H9 (cell line): Measurements from ENCODE around the gene ABTB1. TPM values are rescaled to one million over a fixed set of nuclear protein-coding genes. Genes with fewer than 3 reads are reported as not detected.

Source experiments
- DNase-seq: peaks from one replicate; pipeline ENCODE4 v3.0.0-alpha.2; 2017
- H2AFZ ChIP-seq: one replicate; pipeline ENCODE4 v1.6.1; 2013; ENCODE audit warnings: mild to moderate bottlenecking, low read length, control low read depth, moderate library complexity
- H2AK5ac ChIP-seq: 2 replicates; pipeline ENCODE4 v1.6.1; 2013; ENCODE audit warnings: low read length, control low read depth, mixed read lengths; ENCODE audit not compliant: insufficient read length
- H2BK120ac ChIP-seq: one replicate; pipeline ENCODE4 v1.6.1; 2013; ENCODE audit warnings: low read depth, mild to moderate bottlenecking, low read length, control low read depth, inconsistent platforms; ENCODE audit not compliant: poor library complexity, severe bottlenecking
- H2BK12ac ChIP-seq: 2 replicates; pipeline ENCODE4 v1.6.1; 2013; ENCODE audit warnings: low read length, control low read depth, mixed read lengths, low read depth; ENCODE audit not compliant: insufficient read length
- H2BK15ac ChIP-seq: 2 replicates; pipeline ENCODE4 v1.6.1; 2013; ENCODE audit warnings: low read depth, low read length, control low read depth
- H2BK20ac ChIP-seq: one replicate; pipeline ENCODE4 v1.6.1; 2013; ENCODE audit warnings: low read depth, mild to moderate bottlenecking, low read length, control low read depth, inconsistent platforms; ENCODE audit not compliant: poor library complexity, severe bottlenecking
- H2BK5ac ChIP-seq: 2 replicates; pipeline ENCODE4 v1.6.1; 2013; ENCODE audit warnings: low read length, control low read depth, mixed read lengths; ENCODE audit not compliant: insufficient read length
- H3K14ac ChIP-seq: 2 replicates; pipeline ENCODE4 v1.6.1; 2013; ENCODE audit warnings: low read length, control low read depth; ENCODE audit not compliant: insufficient read depth
- H3K18ac ChIP-seq: 2 replicates; pipeline ENCODE4 v1.6.1; 2013; ENCODE audit warnings: low read depth, mild to moderate bottlenecking, mixed read lengths, low read length, control low read depth; ENCODE audit not compliant: insufficient read length
- H3K23ac ChIP-seq: 2 replicates; pipeline ENCODE4 v1.6.1; 2013; ENCODE audit warnings: low read length, control low read depth, mixed read lengths, low read depth; ENCODE audit not compliant: insufficient read length
- H3K23me2 ChIP-seq: 2 replicates; pipeline ENCODE4 v1.6.1; 2013; ENCODE audit warnings: low read depth, mild to moderate bottlenecking, mixed read lengths, low read length, control low read depth; ENCODE audit not compliant: insufficient read length, poor library complexity, severe bottlenecking
- H3K27ac ChIP-seq: 2 replicates; pipeline ENCODE4 v1.5.1; 2013; ENCODE audit warnings: low read length, control low read depth, mixed read lengths, low read depth; ENCODE audit not compliant: insufficient read length
- H3K27me3 ChIP-seq: 2 replicates; pipeline ENCODE4 v1.6.1; 2013; ENCODE audit warnings: low read length, control low read depth, inconsistent platforms; ENCODE audit not compliant: insufficient read depth
- H3K4ac ChIP-seq: 2 replicates; pipeline ENCODE4 v1.6.1; 2013; ENCODE audit warnings: low read depth, mild to moderate bottlenecking, control low read depth, inconsistent platforms, low read length, moderate library complexity
- H3K4me1 ChIP-seq: 2 replicates; pipeline ENCODE4 v1.6.1; 2013; ENCODE audit warnings: low read length, control low read depth, inconsistent platforms; ENCODE audit not compliant: insufficient read depth
- H3K4me2 ChIP-seq: 2 replicates; pipeline ENCODE4 v1.6.1; 2013; ENCODE audit warnings: low read length, control low read depth, mixed read lengths; ENCODE audit not compliant: insufficient read length, insufficient read depth
- H3K56ac ChIP-seq: 2 replicates; pipeline ENCODE4 v1.6.1; 2013; ENCODE audit warnings: low read depth, mild to moderate bottlenecking, mixed read lengths, low read length, control low read depth; ENCODE audit not compliant: insufficient read length
- H3K79me1 ChIP-seq: 2 replicates; pipeline ENCODE4 v1.6.1; 2013; ENCODE audit warnings: low read depth, mild to moderate bottlenecking, moderate library complexity, low read length, control low read depth, inconsistent platforms; ENCODE audit not compliant: insufficient read depth, poor library complexity, severe bottlenecking
- H3K79me2 ChIP-seq: 2 replicates; pipeline ENCODE4 v1.6.1; 2013; ENCODE audit warnings: low read length, control low read depth, inconsistent platforms; ENCODE audit not compliant: insufficient read depth
- H3K9ac ChIP-seq: 2 replicates; pipeline ENCODE4 v1.6.1; 2013; ENCODE audit warnings: low read length, control low read depth, mixed read lengths; ENCODE audit not compliant: insufficient read length; ENCODE audit errors: extremely low read depth
- H3K9me3 ChIP-seq: one replicate; pipeline ENCODE4 v1.6.1; 2013; ENCODE audit warnings: low read depth, low read length, inconsistent platforms; ENCODE audit not compliant: control insufficient read depth
- H3T11ph ChIP-seq: one replicate; pipeline ENCODE4 v1.6.1; 2013; ENCODE audit warnings: mild to moderate bottlenecking, low read length, control low read depth, inconsistent platforms
- H4K20me1 ChIP-seq: one replicate; pipeline ENCODE4 v1.6.1; 2013; ENCODE audit not compliant: control insufficient read depth, insufficient read length, insufficient read depth
- H4K5ac ChIP-seq: 2 replicates; pipeline ENCODE4 v1.6.1; 2013; ENCODE audit warnings: low read depth, mild to moderate bottlenecking, mixed read lengths, low read length, control low read depth; ENCODE audit not compliant: insufficient read length
- H4K8ac ChIP-seq: replicated peaks from 2 replicates; pipeline ENCODE4 v1.6.1; 2013; ENCODE audit warnings: low read length, control low read depth, mixed read lengths, low read depth; ENCODE audit not compliant: insufficient read length
- H4K91ac ChIP-seq: 2 replicates; pipeline ENCODE4 v1.6.1; 2013; ENCODE audit warnings: low read depth, mild to moderate bottlenecking, moderate library complexity, mixed read lengths, low read length, control low read depth; ENCODE audit not compliant: insufficient read length
- H3K27ac Mint-ChIP-seq, 3 experiments: 2 replicates in 2 of 3; 3 replicates in 1 of 3; pipeline ENCODE4 v1.8.0; 2020 to 2021; ENCODE audit warnings: mixed read lengths in 3 of 3, mild to moderate bottlenecking in 1 of 3, moderate library complexity in 1 of 3
- H3K27me3 Mint-ChIP-seq: 2 replicates; pipeline ENCODE4 v1.8.0; 2021; ENCODE audit warnings: low read depth, mild to moderate bottlenecking, moderate library complexity, mixed read lengths
- H3K36me3 Mint-ChIP-seq, 3 experiments: 2 replicates in 2 of 3; 3 replicates in 1 of 3; pipeline ENCODE4 v1.8.0; 2020 to 2021; ENCODE audit warnings: low read depth in 3 of 3, mixed read lengths in 3 of 3; ENCODE audit not compliant: insufficient read depth in 1 of 3
- H3K4me1 Mint-ChIP-seq, 2 experiments: 2 replicates each; pipeline ENCODE4 v1.8.0; 2020; ENCODE audit warnings: mixed read lengths in 2 of 2
- H3K4me3 Mint-ChIP-seq, 2 experiments: 2 replicates in 1 of 2; 3 replicates in 1 of 2; pipeline ENCODE4 v1.8.0; 2020 to 2021; ENCODE audit warnings: mild to moderate bottlenecking in 2 of 2, mixed read lengths in 2 of 2, moderate library complexity in 1 of 2
- H3K9me3 Mint-ChIP-seq, 2 experiments: 2 replicates in 1 of 2; 3 replicates in 1 of 2; pipeline ENCODE4 v1.8.0; 2020; ENCODE audit warnings: mild to moderate bottlenecking in 2 of 2, mixed read lengths in 2 of 2, moderate library complexity in 1 of 2
- WGBS: extraction: QIAGEN DNeasy Blood & Tissue Kit; methylation state at CpG from one replicate; pipeline ENCODE4 v1.1.7; 2013; ENCODE audit warnings: missing lambda C conversion rate, low lambda C conversion rate, mixed read lengths; ENCODE audit not compliant: insufficient read length; ENCODE audit errors: extremely low coverage; 5-methylcytosine and 5-hydroxymethylcytosine counted together
- total RNA-seq: library from RNA; stranded (reverse); gene quantifications from 2 replicates; pipeline ENCODE4 v1.2.1, GENCODE V29; 2021
- TF ChIP-seq, protein P1 (sequence below): fragments of 200-600 bp; sonication (generic); conservative IDR thresholded peaks from 3 replicates; pipeline ENCODE4 v1.8.0; 2021; ENCODE audit warnings: antibody characterized with exemption, mild to moderate bottlenecking

The ABTB1 gene
- total RNA-seq, 1 experiment from 2014 or later, result 6.2 TPM

DNA sequence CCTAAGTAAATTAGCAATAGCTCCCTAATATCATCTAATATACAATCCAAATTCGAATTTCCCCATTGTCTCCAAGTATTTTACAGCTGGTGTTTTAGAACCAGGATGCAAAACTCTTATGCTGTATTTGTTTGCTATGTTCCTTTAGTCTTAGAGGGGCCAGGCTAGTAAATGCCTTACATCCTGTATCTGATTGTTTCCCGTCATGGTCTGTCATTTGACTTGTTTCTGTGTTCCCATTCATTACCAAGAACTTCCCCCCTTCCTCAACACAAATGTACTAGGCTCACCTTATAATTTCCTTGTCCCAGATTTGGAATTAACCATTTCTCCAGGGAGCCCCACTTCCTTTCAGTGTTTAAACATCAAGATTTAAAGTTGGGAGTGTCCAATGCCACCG, 54.1 kb downstream of the ABTB1 start:
- no peak for DNase-seq
- no peak overlapping the region for H3K4me2 ChIP-seq
- Mint-ChIP-seq H3K36me3 (peaks cover 0 to 7% (median 0%) of the 10 kb centered on the region in 3 experiments; a peak in 3 of 7 replicates), H3K27me3 (peaks cover 34% of the 10 kb centered on the region), H3K9me3 (peaks cover 13 to 15% of the 10 kb centered on the region in 2 experiments), H3K27ac (no peak overlapping the region), H3K4me3 (no peak overlapping the region), H3K4me1 (peaks cover 24 to 35% of the 10 kb centered on the region in 2 experiments)
- no peak overlapping the region for H3K56ac ChIP-seq
- H2AFZ ChIP-seq, result no peak overlapping the region
- no peak overlapping the region for H2BK15ac ChIP-seq
- no peak overlapping the region for H4K91ac ChIP-seq
- H4K8ac ChIP-seq, result no peak overlapping the region
- no peak overlapping the region for H3K9ac ChIP-seq
- no peak overlapping the region for H3K14ac ChIP-seq
- H4K5ac ChIP-seq, result no peak overlapping the region
- H2BK5ac ChIP-seq, result no peak overlapping the region
- H3K18ac ChIP-seq, result no peak overlapping the region
- H4K20me1 ChIP-seq, result no peaks in the 10 kb centered on the region
- no peak overlapping the region for H3K27ac ChIP-seq
- H3K9me3 ChIP-seq, result no peaks in the 10 kb centered on the region
- no peak overlapping the region for H2AK5ac ChIP-seq
- H3K23ac ChIP-seq, result no peak overlapping the region
- no peak overlapping the region for H3T11ph ChIP-seq
- no peak overlapping the region for H2BK20ac ChIP-seq
- H3K79me2 ChIP-seq, result no peaks in the 10 kb centered on the region
- H3K79me1 ChIP-seq, result no peaks in the 10 kb centered on the region
- TF ChIP-seq, protein P1, sequence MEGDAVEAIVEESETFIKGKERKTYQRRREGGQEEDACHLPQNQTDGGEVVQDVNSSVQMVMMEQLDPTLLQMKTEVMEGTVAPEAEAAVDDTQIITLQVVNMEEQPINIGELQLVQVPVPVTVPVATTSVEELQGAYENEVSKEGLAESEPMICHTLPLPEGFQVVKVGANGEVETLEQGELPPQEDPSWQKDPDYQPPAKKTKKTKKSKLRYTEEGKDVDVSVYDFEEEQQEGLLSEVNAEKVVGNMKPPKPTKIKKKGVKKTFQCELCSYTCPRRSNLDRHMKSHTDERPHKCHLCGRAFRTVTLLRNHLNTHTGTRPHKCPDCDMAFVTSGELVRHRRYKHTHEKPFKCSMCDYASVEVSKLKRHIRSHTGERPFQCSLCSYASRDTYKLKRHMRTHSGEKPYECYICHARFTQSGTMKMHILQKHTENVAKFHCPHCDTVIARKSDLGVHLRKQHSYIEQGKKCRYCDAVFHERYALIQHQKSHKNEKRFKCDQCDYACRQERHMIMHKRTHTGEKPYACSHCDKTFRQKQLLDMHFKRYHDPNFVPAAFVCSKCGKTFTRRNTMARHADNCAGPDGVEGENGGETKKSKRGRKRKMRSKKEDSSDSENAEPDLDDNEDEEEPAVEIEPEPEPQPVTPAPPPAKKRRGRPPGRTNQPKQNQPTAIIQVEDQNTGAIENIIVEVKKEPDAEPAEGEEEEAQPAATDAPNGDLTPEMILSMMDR, result no peak
- no peak overlapping the region for H3K4ac ChIP-seq
- no peaks in the 10 kb centered on the region for H3K27me3 ChIP-seq
- no peak overlapping the region for H2BK12ac ChIP-seq
- no CpG with 5 or more reads among the region's 3 CpGs for WGBS
- no peak overlapping the region for H2BK120ac ChIP-seq
- H3K23me2 ChIP-seq, result no peaks in the 10 kb centered on the region
- 0 out of 2 replicates have a peak, but pooled peaks cover 3% of the 10 kb centered on the region for H3K4me1 ChIP-seq
